Measurements from ENCODE around the gene RMDN2. TPM values are rescaled to one million over a fixed set of nuclear protein-coding genes. Genes with fewer than 3 reads are reported as not detected.
"Not testable (repeated sequence)": the region's sequence is repeated elsewhere in the genome, so short reads cannot be mapped to it uniquely, and the experiment has no call there.

Gene RMDN2
- total and polyA plus RNA-seq, 5 donors = 4.9 to 9.0 (median 8.1) TPM

DNA sequence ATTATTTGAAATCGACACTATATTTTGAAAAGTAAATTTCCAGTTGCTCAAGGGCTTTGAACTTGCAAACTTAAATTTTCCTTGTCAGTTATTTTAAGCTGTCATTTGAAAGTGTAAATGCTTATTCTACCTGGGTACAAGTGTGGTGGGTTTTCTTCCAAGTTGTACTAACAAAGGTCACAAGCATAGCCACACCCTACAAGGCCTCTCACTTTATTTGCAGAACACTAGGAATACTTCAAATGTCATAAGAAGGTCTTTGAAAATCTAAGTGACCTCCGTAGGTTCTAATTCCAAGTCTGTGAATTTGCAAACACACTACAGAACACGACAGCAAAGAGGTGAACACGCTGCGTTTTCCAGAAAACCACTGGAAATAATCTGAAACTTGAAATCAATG lies 9.3 kb upstream of the RMDN2 start:
- WGBS = 77% methylated on average over 5 of the region's 5 CpGs
- no peaks in the 10 kb centered on the region for H3K4me1 ChIP-seq (ENCODE audit: control insufficient read depth, insufficient read depth, low read length)
- H3K4me3 ChIP-seq (ENCODE audit: low read length) = no peak overlapping the region
- H3K27me3 ChIP-seq (ENCODE audit: control insufficient read depth, insufficient read depth) = no peaks in the 10 kb centered on the region
- intact Hi-C loops (cut with DNase I) = no loop called here
- H3K27ac ChIP-seq (ENCODE audit: low read length) = no peak overlapping the region
- ATAC-seq (no peak), DNase-seq (no peak)
- H3K9me3 ChIP-seq (ENCODE audit: control insufficient read depth, low read length) = no peaks in the 10 kb centered on the region

GRCh38 chr2:37916512-37917082 lies 8.5 kb upstream of the RMDN2 start:
- 47% methylated on average over 3 of the region's 3 CpGs for whole genome bisulfite sequencing
- intact Hi-C loops (cut with DNase I) = no loop called here
- H3K9me3 ChIP-seq (ENCODE audit: control insufficient read depth, low read length) = no peaks in the 10 kb centered on the region
- peak; percentile 88 to 89 for ATAC-seq
- no peak overlapping the region for H3K4me3 ChIP-seq (ENCODE audit: low read length)
- H3K27ac ChIP-seq (ENCODE audit: low read length) = no peak overlapping the region
- peak; percentile 61 to 83 (median 72) for DNase-seq
- no peaks in the 10 kb centered on the region for H3K27me3 ChIP-seq (ENCODE audit: control insufficient read depth, insufficient read depth)
- H3K4me1 ChIP-seq (ENCODE audit: control insufficient read depth, insufficient read depth, low read length) = no peaks in the 10 kb centered on the region

DNA sequence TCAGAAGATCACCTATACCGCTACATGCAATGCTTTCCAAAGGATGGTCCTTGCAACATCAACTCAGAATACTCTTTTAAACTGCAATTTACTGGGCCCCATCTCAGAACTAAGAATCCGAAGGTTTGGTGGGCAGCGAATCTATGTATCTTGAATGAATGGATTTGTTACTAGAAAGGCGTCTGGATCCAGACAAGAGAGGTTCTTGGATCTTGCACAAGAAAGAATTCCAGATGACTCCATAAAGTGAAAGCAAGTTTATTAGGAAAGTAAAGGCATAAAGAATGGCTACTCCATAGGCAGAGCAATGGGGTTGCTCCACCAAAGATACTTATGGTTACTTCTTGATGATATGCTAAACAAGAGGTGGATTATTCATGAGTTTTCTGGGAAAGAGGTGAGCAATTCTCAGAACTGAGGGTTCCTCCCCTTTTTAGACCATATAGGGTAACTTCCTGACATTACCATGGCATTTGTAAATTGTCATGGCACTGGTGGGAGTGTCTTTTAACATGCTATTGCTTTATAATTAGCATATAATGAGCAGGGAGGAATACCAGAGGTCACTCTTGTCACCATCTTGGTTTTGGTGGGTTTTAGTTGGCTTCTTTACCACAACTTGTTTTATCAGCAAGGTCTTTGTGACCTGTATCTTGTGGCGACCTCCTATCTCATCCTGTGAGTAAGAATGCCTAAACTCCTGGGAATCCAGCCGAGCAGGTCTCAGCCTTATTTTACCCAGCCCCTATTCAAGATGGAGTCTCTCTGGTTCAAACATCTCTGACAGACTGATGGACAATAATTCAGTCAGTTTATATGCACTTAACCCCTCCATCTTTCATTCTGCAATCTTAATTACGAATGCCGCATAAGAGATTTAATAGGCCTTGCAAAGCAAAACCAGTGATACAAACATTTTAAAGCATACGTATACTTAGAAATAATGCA lies 7.5 kb upstream of the RMDN2 start:
- ATAC-seq (no peak), DNase-seq (no peak)
- no peaks in the 10 kb centered on the region for H3K4me1 ChIP-seq (ENCODE audit: control insufficient read depth, insufficient read depth, low read length)
- WGBS = 86% methylated on average over 9 of the region's 9 CpGs
- no peaks in the 10 kb centered on the region for H3K27me3 ChIP-seq (ENCODE audit: control insufficient read depth, insufficient read depth)
- H3K27ac ChIP-seq (ENCODE audit: low read length) = no peak overlapping the region
- no peaks in the 10 kb centered on the region for H3K9me3 ChIP-seq (ENCODE audit: control insufficient read depth, low read length)
- no peak overlapping the region for H3K4me3 ChIP-seq (ENCODE audit: low read length)
- intact Hi-C loops (cut with DNase I) = no loop called here

- no peak for ATAC-seq
- H3K4me3 ChIP-seq (ENCODE audit: low read length) = no peak overlapping the region
- no peak for DNase-seq
- intact Hi-C loops (cut with DNase I) = no loop called here
- H3K4me1 ChIP-seq (ENCODE audit: control insufficient read depth, insufficient read depth, low read length) = no peaks in the 10 kb centered on the region
- no peaks in the 10 kb centered on the region for H3K27me3 ChIP-seq (ENCODE audit: control insufficient read depth, insufficient read depth)
- H3K27ac ChIP-seq (ENCODE audit: low read length) = no peak overlapping the region
- no peaks in the 10 kb centered on the region for H3K9me3 ChIP-seq (ENCODE audit: control insufficient read depth, low read length)
Measured at GRCh38 chr2:37918742-37919186, 6.3 kb upstream of the RMDN2 start.

- ATAC-seq = peak; percentile 69 to 74
- intact Hi-C loops (cut with DNase I) = no loop called here
- no peak for DNase-seq
- WGBS = 48% methylated on average over 2 of the region's 2 CpGs
- H3K27ac ChIP-seq (ENCODE audit: low read length) = no peak overlapping the region
- no peaks in the 10 kb centered on the region for H3K4me1 ChIP-seq (ENCODE audit: control insufficient read depth, insufficient read depth, low read length)
- H3K27me3 ChIP-seq (ENCODE audit: control insufficient read depth, insufficient read depth) = no peaks in the 10 kb centered on the region
- no peaks in the 10 kb centered on the region for H3K9me3 ChIP-seq (ENCODE audit: control insufficient read depth, low read length)
- H3K4me3 ChIP-seq (ENCODE audit: low read length) = no peak overlapping the region
Measured at GRCh38 chr2:37919631-37920032, 5.5 kb upstream of the RMDN2 start.

DNA sequence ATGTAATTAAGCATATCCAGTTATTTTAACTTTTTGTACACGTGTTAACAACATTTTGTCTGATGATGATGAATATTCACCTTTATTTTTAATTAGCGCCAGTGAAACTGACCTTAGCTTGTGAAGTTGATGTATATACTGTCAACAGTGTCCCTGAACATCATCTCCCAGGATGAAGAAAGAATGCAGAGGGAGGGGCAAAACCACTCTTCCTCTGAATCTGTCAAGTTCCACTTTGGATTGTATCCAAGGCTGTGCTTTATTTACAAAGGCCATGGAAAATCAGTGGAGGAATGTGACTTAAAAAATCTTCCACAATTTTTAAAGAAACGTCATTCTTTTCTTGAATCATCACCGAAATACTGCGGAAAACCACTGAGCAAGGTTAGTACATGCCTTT lies 4.5 kb upstream of the RMDN2 start:
- intact Hi-C loops (cut with DNase I) = no loop called here
- Histone ChIP-seq H3K27me3 (ENCODE audit: control insufficient read depth, insufficient read depth) (no peaks in the 10 kb centered on the region), H3K27ac (ENCODE audit: low read length) (no peak overlapping the region), H3K9me3 (ENCODE audit: control insufficient read depth, low read length) (no peaks in the 10 kb centered on the region), H3K4me3 (ENCODE audit: low read length) (no peak overlapping the region), H3K4me1 (ENCODE audit: control insufficient read depth, insufficient read depth, low read length) (no peaks in the 10 kb centered on the region)
- no peak for DNase-seq
- WGBS = 63% methylated on average over 5 of the region's 5 CpGs
- no peak for ATAC-seq

DNA sequence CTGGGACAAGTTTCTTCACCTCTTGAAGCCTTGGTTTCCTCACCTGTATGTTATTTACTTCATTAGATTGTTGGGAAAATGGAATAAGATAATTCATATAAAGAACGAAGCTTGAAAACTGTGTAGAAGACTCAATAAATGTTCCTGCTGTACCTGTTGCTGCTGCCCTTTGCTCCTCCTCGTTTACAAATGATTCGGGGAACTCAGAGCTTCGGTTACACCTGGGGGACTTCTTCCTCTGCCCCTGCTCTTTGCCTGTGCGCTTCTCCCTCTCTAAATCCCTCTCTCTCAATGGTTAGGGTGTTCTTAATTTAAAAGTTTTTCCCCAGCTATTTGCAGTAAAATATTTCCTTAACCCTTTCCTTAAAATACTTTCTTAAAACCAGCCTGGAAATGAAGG lies 3.3 kb upstream of the RMDN2 start:
- H3K9me3 ChIP-seq (ENCODE audit: control insufficient read depth, low read length) = no peaks in the 10 kb centered on the region
- ATAC-seq (no peak), DNase-seq (no peak)
- H3K27ac ChIP-seq (ENCODE audit: low read length) = no peak overlapping the region
- WGBS = 77% methylated on average over 5 of the region's 5 CpGs
- intact Hi-C loops (cut with DNase I) = no loop called here
- H3K4me3 ChIP-seq (ENCODE audit: low read length) = no peak overlapping the region
- H3K27me3 ChIP-seq (ENCODE audit: control insufficient read depth, insufficient read depth) = no peaks in the 10 kb centered on the region
- H3K4me1 ChIP-seq (ENCODE audit: control insufficient read depth, insufficient read depth, low read length) = peaks cover 3% of the 10 kb centered on the region

DNA sequence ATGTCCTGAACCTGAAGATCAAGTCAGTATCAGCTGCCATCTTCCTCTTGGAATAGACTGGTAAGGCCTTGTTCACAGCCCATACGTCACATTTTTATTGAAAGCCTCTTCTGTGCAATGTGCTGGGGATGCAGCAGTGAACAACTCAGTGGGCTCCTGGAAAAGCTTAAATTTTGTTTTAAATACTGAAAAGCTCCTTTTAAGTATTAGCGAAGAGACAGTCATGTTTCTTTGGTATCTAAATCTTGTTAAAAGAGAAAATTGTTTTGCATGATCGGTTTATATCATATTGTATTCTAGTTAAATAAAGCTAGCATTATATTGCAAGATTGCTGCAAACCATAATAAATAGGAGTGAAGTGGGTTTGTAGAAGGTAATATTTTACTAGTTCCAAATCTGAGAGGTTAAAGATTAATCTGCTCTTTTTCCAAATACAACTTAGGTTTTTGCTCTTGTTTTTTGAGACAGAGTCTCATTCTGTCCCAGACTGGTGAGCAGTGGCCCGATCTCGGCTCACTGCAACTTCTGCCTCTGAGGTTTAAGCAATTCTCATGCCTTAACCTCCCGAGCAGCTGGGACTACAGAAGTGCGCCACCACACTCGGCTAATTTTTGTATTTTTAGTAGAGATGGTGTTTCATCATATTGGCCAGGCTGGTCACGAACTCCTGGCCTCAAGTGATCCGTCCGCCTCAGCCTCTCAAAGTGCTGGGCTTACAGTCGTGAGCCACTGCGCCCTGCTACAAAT lies 1.6 kb upstream of the RMDN2 start:
- Histone ChIP-seq H3K27ac (ENCODE audit: low read length) (no peak overlapping the region), H3K27me3 (ENCODE audit: control insufficient read depth, insufficient read depth) (no peaks in the 10 kb centered on the region), H3K4me1 (ENCODE audit: control insufficient read depth, insufficient read depth, low read length) (peaks cover 3% of the 10 kb centered on the region), H3K4me3 (ENCODE audit: low read length) (no peak overlapping the region), H3K9me3 (ENCODE audit: control insufficient read depth, low read length) (no peaks in the 10 kb centered on the region)
- 91% methylated on average over 13 of the region's 13 CpGs for WGBS
- DNase-seq (no peak), ATAC-seq (no peak)
- intact Hi-C loops (cut with DNase I) = no loop called here

GRCh38 chr2:37926635-37927034 lies 1.5 kb downstream of the RMDN2 start:
- intact Hi-C loops (cut with DNase I) = no loop called here
- Histone ChIP-seq H3K4me3 (ENCODE audit: low read length) (no peak overlapping the region), H3K9me3 (ENCODE audit: control insufficient read depth, low read length) (no peaks in the 10 kb centered on the region), H3K27me3 (ENCODE audit: control insufficient read depth, insufficient read depth) (no peaks in the 10 kb centered on the region), H3K27ac (ENCODE audit: low read length) (no peak overlapping the region), H3K4me1 (ENCODE audit: control insufficient read depth, insufficient read depth, low read length) (peaks cover 3% of the 10 kb centered on the region)
- DNase-seq (no peak), ATAC-seq (no peak)
- WGBS = 96% methylated on average over 6 of the region's 6 CpGs

DNA sequence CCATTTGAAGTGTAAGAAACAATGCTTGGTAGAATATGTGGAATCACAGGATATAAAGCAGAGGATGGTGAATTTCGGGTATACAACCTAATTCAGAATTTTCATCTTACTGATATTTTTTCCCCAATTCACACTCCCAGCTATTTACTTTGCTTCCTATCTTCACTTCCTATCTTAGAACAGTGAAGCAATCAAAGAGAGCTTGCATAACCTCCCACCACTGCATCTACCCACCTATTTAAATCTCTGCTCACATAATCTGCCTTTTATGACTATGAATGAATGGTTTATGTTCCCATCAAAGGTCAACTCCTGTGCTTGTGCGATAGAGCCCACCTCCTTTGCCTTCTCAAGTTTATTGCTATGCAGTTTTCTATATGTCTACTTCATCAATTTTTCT lies 3.3 kb downstream of the RMDN2 start:
- H3K9me3 ChIP-seq (ENCODE audit: control insufficient read depth, low read length) = no peaks in the 10 kb centered on the region
- H3K27me3 ChIP-seq (ENCODE audit: control insufficient read depth, insufficient read depth) = no peaks in the 10 kb centered on the region
- H3K4me1 ChIP-seq (ENCODE audit: control insufficient read depth, insufficient read depth, low read length) = peaks cover 3% of the 10 kb centered on the region
- no peak overlapping the region for H3K27ac ChIP-seq (ENCODE audit: low read length)
- DNase-seq (no peak), ATAC-seq (no peak)
- WGBS = 84% methylated on average over 2 of the region's 2 CpGs
- intact Hi-C loops (cut with DNase I) = no loop called here
- no peak overlapping the region for H3K4me3 ChIP-seq (ENCODE audit: low read length)

- H3K4me3 ChIP-seq (ENCODE audit: low read length); H3K27me3 ChIP-seq (ENCODE audit: control insufficient read depth, insufficient read depth); intact Hi-C loops (cut with DNase I); H3K27ac ChIP-seq (ENCODE audit: low read length); H3K9me3 ChIP-seq (ENCODE audit: control insufficient read depth, low read length); ATAC-seq; H3K4me1 ChIP-seq (ENCODE audit: control insufficient read depth, insufficient read depth, low read length): not testable (repeated sequence)
- 86% methylated on average over 5 of the region's 5 CpGs for WGBS
- peak in 1 of 3 donors; percentile 35 for DNase-seq
Measured at GRCh38 chr2:37930392-37930791, 5.3 kb downstream of the RMDN2 start.
